ENCODE measurements around the gene FNBP1L.
A peak's percentile ranks its signal among the peaks of the same experiment; 100 is the strongest.

Gene FNBP1L

DNA sequence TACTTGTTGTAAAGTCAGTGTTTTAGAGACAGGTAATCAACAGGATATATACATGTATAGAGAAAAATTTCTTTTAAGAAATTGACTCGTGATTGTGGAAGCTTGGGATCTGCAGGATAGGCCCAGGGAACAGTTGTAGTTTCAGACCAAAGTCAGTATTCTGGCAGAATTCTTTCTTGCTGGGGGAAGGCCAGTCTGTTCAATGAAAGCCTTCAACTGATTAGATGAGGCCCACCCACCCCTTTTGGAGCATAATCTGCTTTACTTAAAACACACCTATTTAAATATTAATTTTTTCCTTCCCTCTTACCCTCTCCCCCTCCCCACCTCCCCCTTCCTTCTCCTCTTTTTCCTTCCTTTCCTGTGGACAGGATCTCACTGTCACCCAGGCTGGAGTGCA is 48.0 kb downstream of the FNBP1L start:
- DNase-seq = no peak

DNA sequence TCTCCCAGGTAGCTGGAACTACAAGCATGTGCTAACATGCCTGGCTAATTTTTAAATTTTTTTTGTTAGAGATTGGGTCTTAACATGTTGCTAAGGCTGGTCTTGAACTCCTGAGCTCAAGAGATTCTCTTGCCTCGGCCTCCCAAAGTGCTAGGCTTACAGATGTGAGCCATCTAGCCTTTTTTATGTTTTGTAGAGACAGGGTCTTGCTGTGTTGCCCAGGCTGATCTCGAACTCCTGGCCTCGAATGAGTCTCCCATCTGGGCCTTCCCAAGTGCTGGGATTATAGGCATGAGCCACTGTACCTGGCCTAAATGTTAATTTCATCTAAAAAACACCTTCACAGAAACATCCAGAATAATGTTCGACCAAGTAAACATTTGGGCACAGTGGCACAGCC is 48.6 kb downstream of the FNBP1L start:
- no peak for DNase-seq

DNA sequence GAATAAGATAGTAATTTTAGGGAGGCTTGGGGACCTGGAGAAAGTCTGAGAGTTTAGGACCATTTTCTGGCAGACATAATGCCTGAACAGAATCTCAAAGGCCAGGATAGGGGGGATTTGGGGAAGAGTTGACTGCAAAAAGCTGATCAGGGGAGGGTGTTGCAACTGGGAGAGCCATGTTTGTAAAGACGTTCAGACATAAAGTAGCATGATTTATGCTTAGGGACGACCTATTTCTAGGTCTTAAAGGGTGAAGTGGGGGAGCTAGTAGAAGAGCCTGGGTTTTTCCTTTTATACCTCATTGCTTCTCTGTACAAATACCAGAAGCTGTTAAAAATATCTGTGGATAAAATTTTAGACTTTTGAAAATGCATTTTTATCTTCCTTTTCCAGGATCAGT is 51.2 kb downstream of the FNBP1L start:
- no peak for DNase-seq

DNA sequence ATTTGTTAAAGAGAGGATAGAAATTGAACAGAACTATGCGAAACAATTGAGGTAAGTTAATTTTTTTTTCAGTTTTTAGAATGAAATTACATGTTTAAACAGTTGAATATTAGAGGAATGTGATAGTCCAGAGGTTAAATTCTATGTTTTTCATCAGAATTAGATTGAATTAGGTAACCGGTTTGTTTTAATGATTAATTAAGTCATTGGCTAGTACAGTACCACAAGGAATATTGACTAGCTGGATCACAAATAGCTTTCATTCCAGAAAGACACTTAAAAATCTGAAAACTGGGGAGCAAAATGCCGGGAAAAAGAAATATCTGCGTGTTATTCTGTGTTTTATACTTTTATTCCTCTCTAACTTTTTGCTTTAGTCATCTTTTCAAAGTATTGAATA is 51.6 kb downstream of the FNBP1L start:
- no peak for DNase-seq

DNA sequence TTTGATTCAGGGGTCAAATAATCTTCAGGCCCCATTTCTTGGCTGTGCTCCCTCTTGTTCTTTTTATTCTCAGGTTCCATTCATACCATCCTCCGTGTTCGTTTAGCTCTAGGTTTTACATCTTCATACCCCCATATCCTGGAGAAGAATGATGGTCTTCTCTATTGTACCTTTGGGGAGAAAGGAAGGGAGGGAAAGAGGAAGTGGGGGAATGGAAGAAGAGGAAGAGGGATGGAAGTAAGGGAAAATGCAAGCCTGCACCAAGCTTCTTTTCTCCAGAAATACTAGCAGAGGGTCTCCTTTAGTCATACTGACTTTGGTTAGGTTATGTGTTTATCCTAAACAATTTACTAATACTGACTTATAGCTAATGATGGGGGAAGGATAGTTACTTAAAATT is 52.4 kb downstream of the FNBP1L start:
- DNase-seq = no peak

DNA sequence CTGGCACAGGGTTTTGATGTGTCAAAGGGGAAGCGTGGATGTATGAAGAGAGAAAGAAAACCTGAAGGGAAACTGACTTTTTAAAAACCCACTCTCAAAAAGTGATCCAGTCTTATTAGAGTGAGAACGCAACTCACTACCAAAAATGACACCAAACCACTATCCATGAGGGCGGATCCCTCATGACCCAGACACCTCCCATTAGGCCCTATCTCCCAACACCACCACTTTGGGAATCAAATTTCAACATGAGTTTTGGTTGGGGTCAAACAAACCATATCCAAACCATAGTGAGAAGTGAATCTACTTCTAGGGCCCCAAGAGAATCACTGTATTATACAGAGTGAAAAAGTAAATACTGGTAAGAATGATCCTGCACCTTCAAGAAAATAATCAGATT is 53.5 kb downstream of the FNBP1L start:
- DNase-seq = no peak

DNA sequence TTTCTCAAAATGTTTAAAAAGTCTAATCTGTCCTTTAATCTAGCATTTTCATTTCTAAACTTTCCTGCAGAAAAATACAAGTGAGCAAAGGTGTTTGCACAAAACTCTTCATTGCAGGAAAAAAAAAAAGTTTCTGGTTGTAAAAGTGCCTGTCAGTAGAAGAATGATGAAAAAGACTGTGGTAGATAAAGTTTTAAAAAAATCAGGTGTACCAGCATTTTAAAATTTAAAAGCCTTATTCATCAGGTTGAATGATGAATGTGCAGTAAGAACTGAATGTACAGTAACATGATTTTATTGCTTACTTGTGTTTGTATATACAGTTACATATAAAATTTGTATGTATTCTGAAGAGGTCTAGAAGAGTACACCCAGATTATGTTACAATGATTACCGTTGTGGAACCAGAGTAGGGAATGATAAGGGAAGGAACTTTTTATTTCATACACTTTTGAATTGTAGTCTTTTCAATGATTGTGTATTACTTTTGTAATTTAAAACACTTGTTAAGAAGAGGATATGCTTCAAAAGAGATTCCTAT is 54.0 kb downstream of the FNBP1L start:
- no peak for DNase-seq

DNA sequence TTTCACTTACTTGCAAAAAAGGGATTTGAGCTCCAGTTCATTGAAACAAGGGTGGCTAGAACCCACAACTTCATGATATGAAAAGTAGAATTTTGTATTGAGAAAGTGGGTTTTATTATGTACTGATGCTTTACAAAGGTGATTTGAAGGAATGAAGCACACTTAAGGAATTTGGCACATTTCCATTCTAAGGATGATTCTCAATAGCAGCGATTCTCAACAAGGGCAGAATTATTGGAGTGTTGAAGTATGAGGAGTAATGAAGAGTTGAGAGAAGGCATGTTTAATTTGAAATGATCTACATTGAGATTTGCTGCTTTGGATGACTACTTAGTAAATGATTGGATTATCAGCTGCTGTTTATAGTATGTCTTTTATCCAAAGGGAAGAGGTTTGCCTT is 54.7 kb downstream of the FNBP1L start:
- no peak for DNase-seq

DNA sequence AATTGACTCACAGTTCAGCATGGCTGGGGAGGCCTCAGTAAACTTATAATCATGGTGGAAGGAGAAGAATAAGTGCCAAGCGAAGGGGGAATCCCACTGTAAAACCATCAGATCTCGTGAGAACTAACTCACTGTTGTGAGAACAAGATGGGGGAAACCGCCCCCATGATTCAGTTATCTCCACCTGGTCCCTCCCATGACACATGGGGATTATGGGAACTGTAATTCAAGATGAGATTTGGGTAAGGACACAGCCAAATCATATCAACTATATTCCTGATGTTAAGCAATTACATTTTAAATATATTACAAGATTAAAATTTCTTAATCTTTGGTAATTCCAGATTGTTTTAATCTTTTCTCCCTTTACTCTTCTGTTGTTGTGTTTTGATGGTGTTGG is 55.2 kb downstream of the FNBP1L start:
- DNase-seq = no peak

DNA sequence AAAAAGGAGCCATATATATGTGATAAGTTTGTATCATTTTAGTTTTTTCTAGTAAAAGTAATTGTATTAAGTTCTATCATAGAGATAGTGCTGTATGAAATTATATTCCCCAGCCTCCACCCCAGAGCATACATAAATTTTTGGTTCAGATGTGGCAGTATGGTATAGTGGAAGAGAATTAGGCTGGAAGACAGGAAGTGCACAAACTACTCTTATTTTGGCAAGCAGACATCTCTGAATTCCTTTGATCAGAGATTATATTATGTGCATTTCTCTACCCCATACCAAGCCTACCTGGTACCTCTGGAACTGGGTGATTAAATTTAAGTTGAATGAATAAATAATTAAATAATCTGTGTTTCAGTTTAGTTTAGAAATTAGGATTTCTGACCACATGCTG is 55.9 kb downstream of the FNBP1L start:
- no peak for DNase-seq

DNA sequence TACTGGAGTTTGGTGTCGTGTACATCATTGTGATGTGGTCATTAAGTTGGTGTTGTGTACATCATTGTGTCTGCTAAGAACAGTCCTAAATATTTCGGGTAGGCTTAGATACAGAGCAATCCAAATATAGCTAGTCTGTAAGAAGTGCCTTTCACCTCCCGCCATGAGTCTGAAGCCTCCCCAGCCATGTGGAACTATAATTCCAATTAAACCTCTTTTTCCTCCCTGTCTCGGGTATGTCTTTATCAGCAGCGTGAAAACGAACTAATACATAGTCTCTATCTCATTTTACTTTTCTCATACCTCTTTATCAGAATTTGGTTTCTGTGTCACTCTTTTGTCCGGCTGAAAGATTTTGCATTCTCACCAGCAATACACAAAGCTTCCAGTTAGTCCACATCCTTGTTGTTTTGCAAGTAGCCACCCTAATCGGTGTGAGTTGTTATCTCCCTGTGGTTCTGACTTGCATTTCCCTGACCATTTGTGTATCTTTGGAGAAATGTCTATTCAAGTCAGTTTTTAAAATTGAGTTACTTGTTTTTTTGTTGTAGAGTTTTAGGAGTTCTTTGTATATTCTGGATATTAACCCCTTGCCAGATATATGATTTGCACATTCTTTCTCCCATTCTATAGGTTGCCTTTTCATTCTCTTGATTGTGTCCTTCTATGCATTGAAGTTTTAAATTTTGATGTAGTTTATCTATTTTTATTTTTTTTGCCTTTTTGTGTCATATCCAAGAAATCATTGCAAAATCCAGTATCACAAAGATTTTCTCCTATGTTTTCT is 56.5 kb downstream of the FNBP1L start:
- DNase-seq = no peak

DNA sequence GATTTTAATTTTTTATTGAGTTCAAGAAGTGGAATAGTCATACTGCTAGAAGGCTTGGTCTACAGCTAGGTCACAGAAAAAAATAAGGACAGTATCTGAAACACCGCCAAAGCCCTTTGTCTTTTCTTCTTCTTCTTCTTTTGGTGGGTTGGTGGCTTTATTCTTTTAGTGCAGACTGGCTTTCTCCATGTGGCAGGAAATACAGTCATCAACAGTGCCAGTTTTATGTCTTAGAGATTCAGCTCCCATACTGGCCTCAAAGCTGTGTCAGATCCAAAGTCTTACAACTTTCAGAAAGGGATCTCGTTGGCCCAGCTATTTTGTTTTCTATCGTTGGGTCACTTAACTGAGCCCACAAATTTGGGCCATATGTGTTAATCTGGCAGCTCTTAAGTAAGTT is 58.2 kb downstream of the FNBP1L start:
- no peak for DNase-seq

DNA sequence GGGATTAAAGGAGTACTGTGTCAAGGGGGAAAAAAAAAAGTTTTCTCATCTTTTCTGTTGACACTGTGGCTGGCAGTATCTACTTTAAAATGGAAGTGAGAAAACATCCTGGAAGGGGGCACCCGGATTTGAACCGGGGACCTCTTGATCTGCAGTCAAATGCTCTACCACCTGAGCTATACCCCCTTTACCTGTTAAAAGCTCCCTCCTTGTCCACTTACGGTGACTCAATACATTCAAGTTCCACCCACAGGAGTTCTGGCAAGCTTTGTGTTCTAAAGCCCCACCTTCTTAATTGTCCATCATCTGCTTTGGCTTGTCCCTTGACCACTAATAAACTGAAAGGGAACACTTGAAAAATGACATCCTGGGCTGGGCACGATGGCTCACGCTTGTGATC is 68.2 kb downstream of the FNBP1L start:
- no peak for DNase-seq

DNA sequence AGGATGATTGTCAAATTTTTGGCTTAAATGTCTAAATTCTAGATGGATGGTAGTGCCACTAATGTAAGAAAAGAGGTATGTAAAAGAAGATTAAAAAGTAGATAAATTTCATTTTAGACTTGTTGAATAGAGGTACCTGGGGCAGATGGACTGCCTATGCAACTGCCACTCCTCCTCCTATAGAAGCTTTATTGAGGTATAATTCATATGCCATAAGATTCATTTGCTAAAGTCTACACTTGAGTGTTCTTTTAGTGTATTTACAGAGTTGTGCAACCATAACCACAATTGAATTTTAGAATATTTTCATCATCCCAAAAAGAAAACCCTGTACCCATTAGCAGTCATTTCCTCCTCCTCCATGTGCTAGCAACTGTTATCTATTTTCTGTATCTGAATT is 70.6 kb downstream of the FNBP1L start:
- DNase-seq = no peak

DNA sequence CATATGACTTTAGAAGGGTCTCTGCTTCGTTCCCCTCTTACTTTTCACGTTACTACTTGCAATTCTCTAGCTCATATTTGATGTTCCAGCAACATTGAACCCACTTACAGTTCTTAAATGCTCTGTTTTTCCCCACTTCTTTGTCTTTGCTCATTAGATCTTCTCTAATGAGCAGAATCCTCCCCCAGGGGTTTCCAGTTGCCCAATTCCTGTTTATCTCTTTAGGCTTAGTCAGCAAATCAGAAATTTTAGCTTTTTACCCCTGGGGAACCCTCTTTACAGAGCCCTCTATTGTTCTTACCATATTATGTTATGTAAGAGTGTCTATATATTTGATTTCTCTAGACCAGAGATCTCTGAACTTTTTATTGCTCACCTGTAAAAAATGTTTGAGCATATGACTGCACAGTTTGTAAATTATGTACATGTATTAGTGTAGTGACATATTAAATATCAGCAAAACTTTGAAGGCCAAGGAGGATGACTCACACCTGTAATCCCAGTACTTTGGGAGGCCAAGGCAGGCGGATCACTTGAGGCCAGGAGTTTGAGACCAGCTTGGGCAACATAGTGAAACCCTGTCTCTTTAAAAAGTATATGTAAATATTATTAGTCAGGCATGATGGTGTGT is 71.4 kb downstream of the FNBP1L start:
- DNase-seq = no peak

DNA sequence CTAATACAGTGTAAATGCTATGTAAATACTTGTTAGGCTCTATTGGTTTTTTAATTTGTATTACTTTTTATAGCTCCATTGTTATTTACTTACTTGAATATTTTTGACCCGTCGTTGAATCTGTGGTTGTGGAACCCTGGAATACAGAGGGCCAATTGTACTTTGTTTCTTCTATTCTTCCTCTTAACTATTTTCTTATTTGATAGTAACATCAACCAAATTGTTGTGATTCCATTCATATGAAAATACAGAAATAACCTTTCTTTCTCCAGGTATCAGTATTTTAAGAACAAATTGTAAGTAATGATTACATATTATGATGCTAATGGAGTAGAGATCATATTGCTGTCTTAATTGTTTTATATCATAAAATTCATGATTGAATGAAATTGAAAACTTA is 73.7 kb downstream of the FNBP1L start:
- DNase-seq = no peak

DNA sequence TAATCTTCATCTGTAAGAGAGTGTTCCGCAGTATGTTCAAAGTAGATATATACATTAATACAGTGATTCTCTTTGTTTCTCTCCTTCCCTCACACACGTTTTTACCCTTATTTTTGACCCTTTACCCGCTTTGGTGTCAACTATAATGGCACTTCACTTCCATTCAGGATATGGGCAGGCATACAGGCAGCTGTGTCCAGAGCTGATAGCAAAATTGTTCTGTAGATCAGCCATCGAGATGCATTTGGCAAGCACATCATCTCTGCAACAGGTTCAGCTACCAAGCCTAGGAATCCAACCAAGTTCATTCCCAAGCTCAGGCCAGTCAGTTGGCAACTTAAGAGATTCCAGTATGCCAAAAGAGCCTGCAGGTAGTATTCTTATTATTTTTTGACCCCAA is 74.8 kb downstream of the FNBP1L start:
- no peak for DNase-seq

DNA sequence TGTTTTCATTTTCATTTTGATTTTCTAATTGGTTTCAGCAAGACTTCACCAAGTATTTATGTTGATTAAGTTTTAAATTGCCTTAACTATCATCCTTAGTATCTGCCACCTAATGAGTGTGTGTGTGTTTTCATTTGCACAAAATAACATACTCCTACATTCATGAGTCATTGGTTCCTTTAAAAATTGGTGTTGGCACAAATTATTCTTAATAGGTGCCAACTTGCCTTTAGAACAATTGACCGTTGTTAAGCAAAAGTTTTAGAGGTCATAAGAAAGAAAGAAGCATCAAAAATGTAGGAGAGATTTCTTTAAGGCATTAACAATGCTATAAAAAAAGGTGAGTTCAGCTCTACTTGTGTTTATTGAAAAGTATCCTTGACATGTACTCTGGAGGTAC is 77.5 kb downstream of the FNBP1L start:
- no peak for DNase-seq

DNA sequence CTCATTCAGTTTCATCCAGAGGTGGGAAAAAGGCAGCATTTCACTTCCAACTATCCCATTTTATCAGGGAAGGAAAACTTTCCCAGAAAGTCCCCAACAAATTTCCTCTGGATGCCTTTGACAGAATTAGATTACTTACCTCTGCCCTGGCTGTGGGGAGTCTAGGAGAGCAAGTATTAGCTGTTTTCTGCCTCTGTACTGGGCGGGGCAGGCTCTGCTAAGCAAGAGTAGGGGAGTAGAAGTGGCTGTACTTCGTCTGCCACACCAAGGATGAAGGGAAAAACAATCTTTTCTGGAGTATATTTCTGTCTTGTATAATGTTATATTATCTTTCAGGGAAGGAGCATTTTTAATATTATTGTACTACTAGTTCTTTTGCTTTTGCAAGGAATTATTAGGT is 78.5 kb downstream of the FNBP1L start:
- no peak for DNase-seq

DNA sequence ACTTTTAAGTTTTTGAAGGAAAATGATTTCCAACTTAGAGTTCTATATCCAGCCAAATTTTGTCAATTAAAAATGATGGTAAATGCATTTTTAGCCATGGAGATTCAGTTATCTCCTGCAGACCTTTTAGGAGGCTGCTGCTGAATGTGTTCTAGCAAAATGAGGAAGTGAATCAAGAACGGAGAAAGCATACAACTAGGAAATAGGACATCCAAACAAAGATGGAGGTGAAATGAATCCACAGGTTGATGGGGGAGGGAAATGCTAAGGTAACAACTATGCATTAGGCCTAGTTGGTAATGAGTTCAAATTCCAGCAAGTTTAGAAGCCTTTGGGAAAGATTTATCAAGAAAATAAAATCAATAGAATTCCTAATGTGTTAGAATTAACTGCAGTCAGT is 80.5 kb downstream of the FNBP1L start:
- DNase-seq = peak; percentile 11

DNA sequence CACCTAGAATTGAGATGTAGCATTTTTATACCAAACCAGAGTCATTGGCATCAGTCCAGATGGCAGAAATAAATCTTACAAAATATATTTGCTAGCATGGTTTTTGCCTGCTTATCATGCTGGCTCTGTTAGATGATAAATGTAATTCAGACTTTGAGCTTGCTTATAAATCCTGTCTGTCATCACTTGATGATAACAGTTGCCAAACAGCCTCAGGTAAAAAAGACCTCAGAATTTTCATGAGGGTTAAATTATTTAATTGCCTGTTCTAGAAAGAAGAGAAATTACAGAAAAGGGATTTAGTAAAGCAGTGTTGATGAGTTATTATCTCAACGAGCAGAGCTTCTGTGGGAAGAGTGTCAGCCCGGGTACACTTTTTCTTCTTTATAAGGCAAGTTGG is 83.3 kb downstream of the FNBP1L start:
- DNase-seq = no peak

DNA sequence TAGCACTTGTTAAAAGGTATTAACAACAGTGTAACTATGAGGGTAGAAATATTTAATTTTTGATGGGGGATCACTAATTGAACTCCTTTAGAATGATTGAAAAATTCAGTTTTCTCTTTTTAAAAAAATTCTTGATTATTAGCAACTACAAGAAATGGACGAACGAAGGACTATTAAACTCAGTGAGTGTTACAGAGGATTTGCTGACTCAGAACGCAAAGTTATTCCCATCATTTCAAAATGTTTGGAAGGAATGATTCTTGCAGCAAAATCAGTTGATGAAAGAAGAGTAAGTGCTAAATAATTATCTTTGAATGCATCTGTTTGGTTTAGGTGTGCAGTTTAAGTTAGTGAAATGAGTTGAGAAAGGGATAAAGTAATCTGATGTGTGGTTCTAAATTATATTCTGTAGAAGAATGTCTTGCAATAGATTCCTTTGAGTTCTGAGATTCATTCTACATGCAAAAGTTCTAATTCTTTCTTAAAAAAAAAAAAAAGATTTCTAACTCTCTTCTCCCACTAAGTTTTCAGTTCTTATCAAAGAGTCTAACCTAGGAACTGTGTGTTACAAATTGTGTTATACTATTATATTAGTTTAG is 85.0 kb downstream of the FNBP1L start:
- DNase-seq = no peak

DNA sequence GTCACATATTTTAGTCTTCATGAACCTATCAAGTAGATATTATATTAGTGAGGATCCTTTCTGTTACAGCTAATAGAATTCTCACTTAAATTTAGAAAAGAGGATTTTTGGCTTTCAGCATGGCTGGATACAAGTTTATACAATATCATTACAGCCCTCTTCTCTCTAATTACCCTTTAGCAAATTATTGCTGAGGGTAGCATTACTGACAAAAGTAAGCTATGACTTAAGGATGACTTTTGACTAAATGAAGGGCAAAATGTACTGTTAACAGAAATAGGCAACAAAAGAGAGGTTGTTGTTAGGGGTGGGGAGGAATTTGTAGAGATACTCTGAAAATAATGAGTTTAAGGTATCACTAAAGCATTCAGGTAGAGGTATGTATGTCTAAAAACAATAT is 85.8 kb downstream of the FNBP1L start:
- DNase-seq = no peak

DNA sequence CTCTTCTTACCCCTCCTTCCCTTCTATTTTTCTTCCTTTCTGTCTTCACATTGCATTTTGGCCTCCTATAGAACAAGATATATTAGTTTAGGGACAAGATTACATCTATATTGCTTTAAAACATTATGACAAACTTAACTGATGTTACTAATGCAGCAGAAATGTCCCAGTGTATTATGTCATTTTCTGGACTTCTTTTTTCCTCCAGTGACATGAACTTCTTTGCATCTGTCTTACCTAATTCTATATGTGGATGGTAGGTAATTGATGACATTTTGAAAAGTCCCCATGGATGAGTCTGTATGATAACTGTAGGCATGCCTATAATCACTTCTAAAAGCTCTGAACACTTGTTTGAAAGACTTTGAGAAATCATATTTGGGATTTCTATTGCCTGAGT is 89.5 kb downstream of the FNBP1L start:
- DNase-seq = peak; percentile 6

Data from inflammatory macrophage treated with lipopolysaccharide for 4 hours (primary cell).